A549 (cell line): ENCODE measurements around the gene CCDC167. TPM values are rescaled to one million over a fixed set of nuclear protein-coding genes. Genes with fewer than 3 reads are reported as not detected.

ENCODE experiments used
- ATAC-seq, 2 experiments: fragments of 200-7000 bp in 1 of 2; fragments of >200 bp in 1 of 2; cut with Nextera tagmentation in 1 of 2; cut with Tn5 transposase in 1 of 2; 3 replicates each; pipeline versions ENCODE4 v1.8.0 to v1.9.1; 2018 to 2020; ENCODE audit warnings: mild to moderate bottlenecking in 1 of 2, moderate library complexity in 1 of 2
- CTCF ChIA-PET: fragments of 300-600 bp; sonication (Branson Sonifier 250); formaldehyde crosslinking; extraction: SDS; loops from one replicate; lab custom pipeline; 2021; ENCODE audit warnings: antibody characterized with exemption, inconsistent platforms; lab: Yijun Ruan, JAX
- POLR2A ChIA-PET: fragments of 350-600 bp; formaldehyde crosslinking; extraction: SDS; loops from one replicate; lab custom pipeline; 2021; ENCODE audit warnings: antibody characterized with exemption, inconsistent platforms; lab: Yijun Ruan, JAX
- DNase-seq, 2 experiments: peaks; one replicate each; pipeline versions ENCODE4 v3.0.0 to v3.0.0-alpha.2; 2011 to 2016; ENCODE audit warnings: low read depth in 1 of 2, low spot score in 1 of 2
- FAIRE-seq: peaks from 2 replicates; lab custom pipeline; 2011; peaks lifted over from hg19 to GRCh38; lab: Jason Lieb, UNC
- H3K27ac ChIP-seq, 2 experiments: fragments of >200 bp; sonication (Bioruptor Twin); formaldehyde crosslinking; 3 replicates each; pipeline ENCODE4 v1.5.1; 2016 to 2017
- H3K4me1 ChIP-seq: fragments of >200 bp; sonication (Bioruptor Twin); formaldehyde crosslinking; 3 replicates; pipeline ENCODE4 v1.6.1; 2016
- H3K4me2 ChIP-seq: fragments of >200 bp; sonication (Bioruptor Twin); formaldehyde crosslinking; 3 replicates; pipeline ENCODE4 v1.6.1; 2016
- H3K4me3 ChIP-seq: fragments of >200 bp; sonication (Bioruptor Twin); formaldehyde crosslinking; 3 replicates; pipeline ENCODE4 v1.5.1; 2016
- H3K9me3 ChIP-seq: fragments of >200 bp; sonication (Bioruptor Twin); formaldehyde crosslinking; 3 replicates; pipeline ENCODE4 v1.6.1; 2016
- BCL3 ChIP-seq: fragments of >200 bp; sonication (Bioruptor Twin); formaldehyde crosslinking; IDR thresholded peaks from 3 replicates; pipeline ENCODE4 v1.6.1; 2016
- BHLHE40 ChIP-seq: IDR thresholded peaks from 2 replicates; pipeline ENCODE4 v1.6.1; 2012; ENCODE audit warnings: low read depth, low read length, inconsistent platforms
- CBX2 ChIP-seq: fragments of 200-600 bp; sonication (generic); IDR thresholded peaks from 2 replicates; pipeline ENCODE4 v1.6.1; 2016; ENCODE audit warnings: low read depth, mild to moderate bottlenecking, borderline replicate concordance
- CBX8 ChIP-seq: fragments of 200-600 bp; sonication (generic); IDR thresholded peaks from 2 replicates; pipeline ENCODE4 v1.6.1; 2016
- EP300 ChIP-seq, 2 experiments: fragments of >200 bp; sonication (Bioruptor Twin); formaldehyde crosslinking; IDR thresholded peaks; 2 replicates in 1 of 2; 3 replicates in 1 of 2; pipeline ENCODE4 v1.6.1; 2016 to 2017
- ESRRA ChIP-seq: fragments of 150-350 bp; IDR thresholded peaks from 2 replicates; pipeline ENCODE4 v1.6.1; 2014; ENCODE audit warnings: mild to moderate bottlenecking, low read length, borderline replicate concordance
- FOSB ChIP-seq: fragments of 250-450 bp; sonication (Bioruptor Pico); IDR thresholded peaks from 2 replicates; pipeline ENCODE4 v1.5.0; 2020; ENCODE audit warnings: mild to moderate bottlenecking, moderate library complexity
- HOXB13 ChIP-seq: fragments of 250-450 bp; sonication (Bioruptor Pico); IDR thresholded peaks from 2 replicates; pipeline ENCODE4 v1.5.0; 2020; ENCODE audit warnings: low read depth, mild to moderate bottlenecking, moderate library complexity
- HOXB5 ChIP-seq: fragments of 250-450 bp; sonication (Bioruptor Pico); IDR thresholded peaks from 2 replicates; pipeline ENCODE4 v1.5.0; 2020; ENCODE audit warnings: mild to moderate bottlenecking, moderate library complexity
- MAX ChIP-seq: IDR thresholded peaks from 2 replicates; pipeline ENCODE4 v1.6.1; 2012
- NPAS2 ChIP-seq: fragments of 250-450 bp; sonication (Bioruptor Pico); IDR thresholded peaks from 2 replicates; pipeline ENCODE4 v1.8.0; 2022; ENCODE audit warnings: mild to moderate bottlenecking, moderate library complexity, borderline replicate concordance
- POLR2A ChIP-seq: IDR thresholded peaks from 2 replicates; pipeline ENCODE4 v1.6.1; 2012; ENCODE audit warnings: mild to moderate bottlenecking, low read length
- POLR2AphosphoS2 ChIP-seq: conservative IDR thresholded peaks from 2 replicates; pipeline ENCODE4 v1.6.1; 2012; ENCODE audit warnings: low read length, improper control_type of control experiment, inconsistent platforms
- RARB ChIP-seq: fragments of 250-450 bp; sonication (Bioruptor Pico); IDR thresholded peaks from 2 replicates; pipeline ENCODE4 v1.8.0; 2021; ENCODE audit warnings: mild to moderate bottlenecking, moderate library complexity
- RCOR1 ChIP-seq: fragments of 150-350 bp; IDR thresholded peaks from 2 replicates; pipeline ENCODE4 v1.6.1; 2014; ENCODE audit warnings: antibody characterized with exemption, low read length, low read depth
- SREBF2 ChIP-seq: fragments of 450-650 bp; IDR thresholded peaks from 2 replicates; pipeline ENCODE4 v1.6.1; 2014; ENCODE audit warnings: mild to moderate bottlenecking, moderate library complexity
- TFCP2L1 ChIP-seq: fragments of 250-450 bp; sonication (Bioruptor Pico); IDR thresholded peaks from 2 replicates; pipeline ENCODE4 v1.5.0; 2021; ENCODE audit warnings: mild to moderate bottlenecking
- WGBS: methylation state at CpG from one replicate; pipeline ENCODE4 v1.1.6; 2017; ENCODE audit errors: missing lambda C conversion rate; 5-methylcytosine and 5-hydroxymethylcytosine counted together
- polyA plus RNA-seq, 4 experiments: library from polyadenylated mRNA; depleted of rRNA in 3 of 4; stranded (reverse); fragments of >200 nt; fragmentation: RNase III in 1 of 4; extraction: RNeasy Plus Mini Kit Qiagen cat#74134 plus additional on column Dnase treatment in 1 of 4; gene quantifications; 2 replicates in 3 of 4; 3 replicates in 1 of 4; pipeline ENCODE4 v1.2.3, GENCODE V29; 2011 to 2017
- TF ChIP-seq, protein P1 (sequence below): fragments of >200 bp; sonication (Bioruptor Twin); formaldehyde crosslinking; IDR thresholded peaks from 3 replicates; pipeline ENCODE4 v1.5.1; 2016
- TF ChIP-seq, protein P2 (sequence below): fragments of 200-600 bp; sonication (generic); IDR thresholded peaks from 2 replicates; pipeline ENCODE4 v1.6.1; 2016; ENCODE audit warnings: antibody characterized with exemption, mild to moderate bottlenecking, moderate library complexity

CCDC167 gene
- polyA plus RNA-seq, 2 of the 4 experiments (the other 2 are of a cell fraction), result 35.1 to 39.1 TPM

DNA sequence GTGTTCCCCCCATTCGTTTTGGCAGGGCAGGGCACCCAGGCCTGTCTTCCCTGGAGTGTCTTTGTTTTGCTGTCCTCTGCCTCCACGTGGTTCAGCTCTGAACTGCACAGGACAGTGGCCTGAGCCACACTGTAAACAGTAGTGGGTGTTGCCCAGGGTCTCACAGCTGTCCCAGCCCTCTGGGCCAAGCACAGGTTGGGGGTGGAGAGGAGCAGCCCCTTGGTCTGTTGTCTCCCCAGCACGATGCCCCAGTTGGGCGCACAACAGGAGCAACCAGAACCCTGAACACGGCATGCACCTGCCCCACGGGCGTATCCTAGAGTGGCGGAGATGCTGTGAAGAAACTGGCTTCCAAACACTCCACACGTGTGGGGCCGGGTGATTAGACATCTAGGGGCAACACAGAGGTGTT lies 14.4 kb downstream of the CCDC167 start (continued):
- TF ChIP-seq, protein P1, sequence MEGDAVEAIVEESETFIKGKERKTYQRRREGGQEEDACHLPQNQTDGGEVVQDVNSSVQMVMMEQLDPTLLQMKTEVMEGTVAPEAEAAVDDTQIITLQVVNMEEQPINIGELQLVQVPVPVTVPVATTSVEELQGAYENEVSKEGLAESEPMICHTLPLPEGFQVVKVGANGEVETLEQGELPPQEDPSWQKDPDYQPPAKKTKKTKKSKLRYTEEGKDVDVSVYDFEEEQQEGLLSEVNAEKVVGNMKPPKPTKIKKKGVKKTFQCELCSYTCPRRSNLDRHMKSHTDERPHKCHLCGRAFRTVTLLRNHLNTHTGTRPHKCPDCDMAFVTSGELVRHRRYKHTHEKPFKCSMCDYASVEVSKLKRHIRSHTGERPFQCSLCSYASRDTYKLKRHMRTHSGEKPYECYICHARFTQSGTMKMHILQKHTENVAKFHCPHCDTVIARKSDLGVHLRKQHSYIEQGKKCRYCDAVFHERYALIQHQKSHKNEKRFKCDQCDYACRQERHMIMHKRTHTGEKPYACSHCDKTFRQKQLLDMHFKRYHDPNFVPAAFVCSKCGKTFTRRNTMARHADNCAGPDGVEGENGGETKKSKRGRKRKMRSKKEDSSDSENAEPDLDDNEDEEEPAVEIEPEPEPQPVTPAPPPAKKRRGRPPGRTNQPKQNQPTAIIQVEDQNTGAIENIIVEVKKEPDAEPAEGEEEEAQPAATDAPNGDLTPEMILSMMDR, result no peak

DNA sequence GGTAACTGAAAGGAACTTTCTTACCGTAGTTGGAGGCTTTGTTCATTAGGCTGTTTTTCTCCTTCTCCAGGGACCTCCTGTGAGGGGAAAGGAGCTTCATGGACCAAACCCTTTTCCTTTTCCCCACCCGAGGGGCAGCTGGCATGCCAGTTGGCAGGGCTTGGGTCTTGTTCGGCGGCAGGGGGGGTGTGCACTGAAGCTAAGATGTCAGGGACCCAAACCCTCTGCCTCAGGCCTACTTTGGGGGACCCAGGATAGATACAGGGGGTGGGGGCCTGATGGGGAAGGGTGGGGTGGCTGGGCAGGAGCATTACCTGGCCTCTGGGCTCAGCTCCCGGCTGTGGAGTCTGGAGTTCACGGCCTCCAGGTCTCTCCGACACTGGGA lies 14.9 kb downstream of the CCDC167 start:
- Histone ChIP-seq H3K27ac (0 out of 6 replicates have a peak overlapping the region, but pooled peaks of 1 of the 2 experiments have one; percentile 15), H3K4me2 (no peak overlapping the region), H3K4me3 (no peak overlapping the region), H3K9me3 (no peaks in the 10 kb centered on the region), H3K4me1 (no peaks in the 10 kb centered on the region)
- CTCF ChIA-PET, result interaction anchor here (0.6 to 4.2 kb wide), 16 partner anchors 10 to 1011 kb away, joined by 3 to 30 read pairs (median 4); no protein-coding TSS in a partner anchor
- DNase-seq (no peak), FAIRE-seq (no peak), ATAC-seq (no peak)
- POLR2A ChIA-PET, result no interaction called here
- TF ChIP-seq BCL3 (no peak), RARB (CRISPR knock-in tag) (no peak), SREBF2 (no peak), NPAS2 (CRISPR knock-in tag) (no peak), EP300 (IDR thresholded peaks at IDR 0.05) (no peak), MAX (no peak), POLR2A (no peak), BHLHE40 (no peak), CBX8 (no peak), CBX2 (no peak), HOXB5 (CRISPR knock-in tag) (no peak), ESRRA (no peak), TFCP2L1 (CRISPR knock-in tag) (no peak), RCOR1 (no peak), HOXB13 (no peak), FOSB (CRISPR knock-in tag) (no peak), POLR2AphosphoS2 (no peak)
- TF ChIP-seq, protein P2, sequence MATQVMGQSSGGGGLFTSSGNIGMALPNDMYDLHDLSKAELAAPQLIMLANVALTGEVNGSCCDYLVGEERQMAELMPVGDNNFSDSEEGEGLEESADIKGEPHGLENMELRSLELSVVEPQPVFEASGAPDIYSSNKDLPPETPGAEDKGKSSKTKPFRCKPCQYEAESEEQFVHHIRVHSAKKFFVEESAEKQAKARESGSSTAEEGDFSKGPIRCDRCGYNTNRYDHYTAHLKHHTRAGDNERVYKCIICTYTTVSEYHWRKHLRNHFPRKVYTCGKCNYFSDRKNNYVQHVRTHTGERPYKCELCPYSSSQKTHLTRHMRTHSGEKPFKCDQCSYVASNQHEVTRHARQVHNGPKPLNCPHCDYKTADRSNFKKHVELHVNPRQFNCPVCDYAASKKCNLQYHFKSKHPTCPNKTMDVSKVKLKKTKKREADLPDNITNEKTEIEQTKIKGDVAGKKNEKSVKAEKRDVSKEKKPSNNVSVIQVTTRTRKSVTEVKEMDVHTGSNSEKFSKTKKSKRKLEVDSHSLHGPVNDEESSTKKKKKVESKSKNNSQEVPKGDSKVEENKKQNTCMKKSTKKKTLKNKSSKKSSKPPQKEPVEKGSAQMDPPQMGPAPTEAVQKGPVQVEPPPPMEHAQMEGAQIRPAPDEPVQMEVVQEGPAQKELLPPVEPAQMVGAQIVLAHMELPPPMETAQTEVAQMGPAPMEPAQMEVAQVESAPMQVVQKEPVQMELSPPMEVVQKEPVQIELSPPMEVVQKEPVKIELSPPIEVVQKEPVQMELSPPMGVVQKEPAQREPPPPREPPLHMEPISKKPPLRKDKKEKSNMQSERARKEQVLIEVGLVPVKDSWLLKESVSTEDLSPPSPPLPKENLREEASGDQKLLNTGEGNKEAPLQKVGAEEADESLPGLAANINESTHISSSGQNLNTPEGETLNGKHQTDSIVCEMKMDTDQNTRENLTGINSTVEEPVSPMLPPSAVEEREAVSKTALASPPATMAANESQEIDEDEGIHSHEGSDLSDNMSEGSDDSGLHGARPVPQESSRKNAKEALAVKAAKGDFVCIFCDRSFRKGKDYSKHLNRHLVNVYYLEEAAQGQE, result no peak
- 91% methylated on average over 7 of the region's 7 CpGs for WGBS
